ENCODE data around the gene SERPIND1. TPM values are rescaled to one million over a fixed set of nuclear protein-coding genes. Genes with fewer than 3 reads are reported as not detected.
A peak's percentile ranks its signal among the peaks of the same experiment; 100 is the strongest.

The SERPIND1 gene
- polyA plus RNA-seq, 4 donors: 2.0 to 3.8 (median 3.5) TPM

- no peak for DNase-seq (ENCODE audit: low read depth in 4 of 4, low spot score in 3 of 4)
Measured at GRCh38 chr22:20771918-20772625, 1.8 kb upstream of the SERPIND1 start.

- no peak for DNase-seq (ENCODE audit: low read depth in 4 of 4, low spot score in 3 of 4)
Measured at GRCh38 chr22:20774882-20775281, 969 bp downstream of the SERPIND1 start.

GRCh38 chr22:20775342-20775895 lies 1.5 kb downstream of the SERPIND1 start:
- DNase-seq (ENCODE audit: low read depth in 4 of 4, low spot score in 3 of 4): no peak

- no peak for DNase-seq (ENCODE audit: low read depth in 4 of 4, low spot score in 3 of 4)
Measured at GRCh38 chr22:20776624-20777405, 2.9 kb downstream of the SERPIND1 start.

- no peak for DNase-seq (ENCODE audit: low read depth in 4 of 4, low spot score in 3 of 4)
Measured at GRCh38 chr22:20777420-20778177, 3.7 kb downstream of the SERPIND1 start.

DNA sequence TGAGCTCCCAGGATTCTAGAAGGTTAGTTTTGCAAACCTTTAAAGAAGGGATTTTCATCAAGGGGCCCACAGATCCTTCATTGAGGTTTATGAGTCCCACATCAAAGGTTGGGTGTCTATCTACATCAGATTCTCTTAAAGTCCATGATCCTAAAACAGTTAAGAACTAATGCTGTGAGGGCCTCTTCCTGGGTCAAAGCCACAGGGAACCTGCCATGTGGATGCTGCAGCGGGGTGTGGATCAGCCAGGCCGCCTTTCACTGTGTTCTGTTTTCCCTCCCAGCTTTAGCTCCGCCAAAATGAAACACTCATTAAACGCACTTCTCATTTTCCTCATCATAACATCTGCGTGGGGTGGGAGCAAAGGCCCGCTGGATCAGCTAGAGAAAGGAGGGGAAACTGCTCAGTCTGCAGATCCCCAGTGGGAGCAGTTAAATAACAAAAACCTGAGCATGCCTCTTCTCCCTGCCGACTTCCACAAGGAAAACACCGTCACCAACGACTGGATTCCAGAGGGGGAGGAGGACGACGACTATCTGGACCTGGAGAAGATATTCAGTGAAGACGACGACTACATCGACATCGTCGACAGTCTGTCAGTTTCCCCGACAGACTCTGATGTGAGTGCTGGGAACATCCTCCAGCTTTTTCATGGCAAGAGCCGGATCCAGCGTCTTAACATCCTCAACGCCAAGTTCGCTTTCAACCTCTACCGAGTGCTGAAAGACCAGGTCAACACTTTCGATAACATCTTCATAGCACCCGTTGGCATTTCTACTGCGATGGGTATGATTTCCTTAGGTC lies 5.3 kb downstream of the SERPIND1 start:
- DNase-seq (ENCODE audit: low read depth in 4 of 4, low spot score in 3 of 4): no peak

GRCh38 chr22:20779818-20780158 lies 5.9 kb downstream of the SERPIND1 start:
- DNase-seq (ENCODE audit: low read depth in 4 of 4, low spot score in 3 of 4): no peak

DNA sequence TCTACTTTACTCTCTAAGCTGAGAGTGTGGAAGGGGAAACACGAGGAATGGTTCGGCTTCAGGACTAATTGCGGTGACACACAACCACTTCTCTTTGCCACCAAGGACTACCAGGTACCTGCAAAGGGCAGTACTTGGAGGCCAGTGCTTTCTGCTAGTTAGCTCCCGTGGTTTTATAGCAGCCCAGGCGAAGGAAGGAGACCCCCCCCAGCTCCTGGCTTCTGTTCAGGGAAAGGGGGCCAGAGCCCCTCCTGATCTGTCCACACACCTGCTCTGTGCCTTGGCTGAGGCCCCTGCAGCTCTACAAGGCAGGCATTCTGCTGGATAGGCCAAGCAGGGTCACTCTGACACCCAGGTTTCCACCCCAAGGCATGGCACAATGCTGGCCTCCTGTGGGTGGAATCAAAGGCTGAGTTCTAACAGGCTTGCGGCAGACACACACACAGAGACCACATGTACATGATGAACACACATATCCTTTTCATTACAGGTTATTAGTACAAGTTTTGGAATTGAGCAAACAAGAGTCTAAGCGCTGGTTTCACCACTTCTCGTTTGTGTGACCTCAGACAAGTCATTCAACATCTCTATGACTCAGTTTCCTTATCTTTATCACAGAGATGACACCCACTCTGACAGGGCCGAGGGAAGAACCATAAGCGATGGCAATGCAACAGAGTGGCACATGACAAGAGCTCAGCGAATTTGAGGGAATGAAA lies 7.5 kb downstream of the SERPIND1 start:
- no peak for DNase-seq (ENCODE audit: low read depth in 4 of 4, low spot score in 3 of 4)

GRCh38 chr22:20782083-20782482 lies 8.2 kb downstream of the SERPIND1 start:
- DNase-seq (ENCODE audit: low read depth in 4 of 4, low spot score in 3 of 4): no peak

GRCh38 chr22:20782596-20783299 lies 8.8 kb downstream of the SERPIND1 start:
- no peak for DNase-seq (ENCODE audit: low read depth in 4 of 4, low spot score in 3 of 4)

GRCh38 chr22:20783300-20783673 lies 9.4 kb downstream of the SERPIND1 start:
- no peak for DNase-seq (ENCODE audit: low read depth in 4 of 4, low spot score in 3 of 4)

DNA sequence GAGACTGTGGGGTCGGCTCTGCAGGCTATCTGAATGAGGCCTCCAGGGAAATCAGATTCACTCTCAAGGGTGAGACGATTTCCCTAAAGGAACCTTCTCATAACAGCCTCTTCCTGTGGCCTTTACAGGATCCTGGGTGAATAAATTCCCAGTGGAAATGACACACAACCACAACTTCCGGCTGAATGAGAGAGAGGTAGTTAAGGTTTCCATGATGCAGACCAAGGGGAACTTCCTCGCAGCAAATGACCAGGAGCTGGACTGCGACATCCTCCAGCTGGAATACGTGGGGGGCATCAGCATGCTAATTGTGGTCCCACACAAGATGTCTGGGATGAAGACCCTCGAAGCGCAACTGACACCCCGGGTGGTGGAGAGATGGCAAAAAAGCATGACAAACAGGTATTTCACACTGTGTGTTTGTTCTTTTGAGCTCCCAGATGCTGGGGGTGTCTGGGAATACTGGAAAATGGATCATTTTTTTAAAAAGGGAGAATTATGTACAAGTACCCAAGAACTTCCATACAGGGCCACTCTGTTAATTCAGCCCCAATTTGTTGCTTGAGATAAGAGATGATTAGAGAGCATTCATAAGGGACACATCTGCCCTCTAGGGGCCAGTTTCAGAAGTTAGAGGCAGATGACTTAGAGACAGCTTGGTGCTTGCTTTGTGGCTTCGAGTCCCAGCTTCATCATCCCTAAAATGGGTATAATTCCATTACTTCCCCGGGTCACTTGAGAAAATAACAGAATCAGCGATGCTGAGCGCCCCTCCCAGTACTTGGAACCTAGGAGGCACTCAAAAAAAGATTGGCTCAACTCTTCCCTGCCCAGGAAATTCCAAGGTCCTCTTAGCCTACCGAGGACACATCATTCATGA lies 10.2 kb downstream of the SERPIND1 start:
- peak in 2 of 4 donors; percentile 12 for DNase-seq (ENCODE audit: low read depth in 4 of 4, low spot score in 3 of 4)

GRCh38 chr22:20785415-20785814 lies 11.5 kb downstream of the SERPIND1 start:
- DNase-seq (ENCODE audit: low read depth in 4 of 4, low spot score in 3 of 4): no peak

DNA sequence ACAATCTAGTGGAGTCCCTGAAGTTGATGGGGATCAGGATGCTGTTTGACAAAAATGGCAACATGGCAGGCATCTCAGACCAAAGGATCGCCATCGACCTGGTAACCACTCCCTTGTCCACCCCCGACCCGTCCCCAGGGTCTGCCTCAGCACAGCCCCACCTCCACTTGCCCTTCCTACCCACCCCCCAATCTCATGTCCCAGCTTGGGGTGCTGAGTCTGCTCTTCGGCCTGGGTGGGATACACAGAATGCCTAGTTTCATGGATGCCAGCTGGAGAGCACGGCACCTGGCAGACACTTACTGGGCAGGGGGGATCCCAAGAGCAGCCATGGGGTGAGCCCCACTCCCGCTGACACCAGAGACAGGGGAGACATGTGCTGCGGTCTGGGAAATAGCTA lies 12.1 kb downstream of the SERPIND1 start:
- DNase-seq (ENCODE audit: low read depth in 4 of 4, low spot score in 3 of 4): no peak

GRCh38 chr22:20786536-20786979 lies 12.6 kb downstream of the SERPIND1 start:
- DNase-seq (ENCODE audit: low read depth in 4 of 4, low spot score in 3 of 4): no peak

GRCh38 chr22:20787223-20787622 lies 13.3 kb downstream of the SERPIND1 start:
- DNase-seq (ENCODE audit: low read depth in 4 of 4, low spot score in 3 of 4): no peak

DNA sequence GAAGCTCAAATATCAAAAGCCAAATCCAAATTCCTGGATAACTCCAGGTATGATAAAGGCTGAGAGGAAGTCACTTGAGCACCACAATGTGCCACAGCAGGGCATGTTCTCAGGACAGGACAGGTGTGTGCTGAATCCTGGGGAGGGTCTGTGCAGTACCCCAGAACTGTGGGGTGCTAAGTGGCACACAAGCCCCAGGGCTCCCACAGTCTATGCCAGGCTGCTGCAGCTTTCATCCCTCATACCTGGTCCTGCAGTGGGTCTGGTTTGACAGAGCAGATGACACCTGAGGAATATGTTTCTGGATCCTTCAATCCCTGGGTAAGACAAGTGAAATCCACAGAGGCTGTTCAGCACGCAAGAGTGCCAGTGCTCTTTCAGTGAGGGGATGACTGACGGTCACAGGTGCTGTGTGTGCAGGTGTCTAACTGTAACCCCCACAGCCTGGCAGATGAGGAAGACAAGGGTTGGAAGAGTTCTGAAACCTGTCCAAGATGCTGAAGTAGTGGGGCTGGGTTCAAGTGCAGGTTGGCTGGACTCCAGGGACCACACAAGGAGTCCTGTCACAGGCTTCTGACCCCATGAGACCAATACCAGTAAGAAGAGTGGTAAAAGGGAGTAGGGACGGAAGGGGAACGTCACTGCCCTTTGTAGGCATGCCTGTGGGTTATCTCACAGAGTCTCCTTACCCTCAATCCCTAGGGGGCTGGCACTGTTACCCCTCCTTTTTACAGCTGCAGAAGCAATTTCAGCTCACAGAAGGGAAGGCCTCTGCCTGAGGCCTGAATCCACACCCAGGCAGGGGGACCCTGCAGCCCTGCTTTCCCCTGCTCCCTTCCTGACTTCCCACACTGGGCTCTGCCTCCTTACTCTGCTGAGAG lies 14.1 kb downstream of the SERPIND1 start:
- no peak for DNase-seq (ENCODE audit: low read depth in 4 of 4, low spot score in 3 of 4)

Measured in left renal pelvis (tissue), 4 donors.